ENCODE results near the gene DNM3. TPM values are rescaled to one million over a fixed set of nuclear protein-coding genes. Genes with fewer than 3 reads are reported as not detected.

The DNM3 gene
- 0.62 and 2.8 TPM in 2 replicates for total RNA-seq (2011; cell fraction: chromatin; rRNA removed; ENCODE audit: low replicate concordance)
- 0.50 and 0.66 TPM in 2 replicates for total RNA-seq (2011; cell fraction: nucleolus; rRNA removed)
- total RNA-seq (2011; cell fraction: nucleoplasm; rRNA removed): 0.73 and 0.76 TPM in 2 replicates
- total RNA-seq (2014; rRNA removed) (0.33 TPM in 1 of 2 replicates, not detected in the other), total RNA-seq (2014; rRNA removed; fragmentation: Illumina TruSeq; extraction: Trizol) (0.36 and 0.38 TPM in 2 replicates), total RNA-seq (2015; rRNA removed; fragmentation: Illumina TruSeq; extraction: Trizol) (0.29 and 0.30 TPM in 2 replicates), total RNA-seq (2021) (0.16 and 0.29 TPM in 2 replicates), polyA plus RNA-seq (2011; rRNA removed) (0.11 and 0.21 TPM in 2 replicates), polyA plus RNA-seq (2014; fragmentation: Illumina TruSeq; extraction: Trizol) (0.11 and 0.24 TPM in 2 replicates), polyA plus RNA-seq (2014; fragmentation: Nextera tagmentation; extraction: Ambion mirVana) (under 1 TPM; 0.10 to 0.17 TPM), polyA plus RNA-seq (2014; rRNA removed) (0.08 and 0.32 TPM in 2 replicates), polyA minus RNA-seq (2011; rRNA and poly(A)+ RNA removed) (0.70 and 1.6 TPM in 2 replicates), Bru-seq, nascent RNA (percentile 28 among the genes with signal in this experiment), BruChase-seq, experiment 1, labeled RNA remaining after a 2-hour chase (percentile 21 among the genes with signal in this experiment), BruChase-seq, experiment 2, labeled RNA remaining after a 6-hour chase (percentile 21 among the genes with signal in this experiment)
- 0.12 and 0.15 TPM in 2 replicates for polyA plus RNA-seq (2011; cell fraction: cytosol; rRNA removed)
- 0.23 and 0.38 TPM in 2 replicates for polyA plus RNA-seq (2011; cell fraction: nucleus; rRNA removed)
- polyA plus RNA-seq (2012): 0.13 and 0.58 TPM in 2 replicates
- 0.29 and 1.2 TPM in 2 replicates for polyA minus RNA-seq (2011; cell fraction: cytosol; rRNA and poly(A)+ RNA removed)
- polyA minus RNA-seq (2011; cell fraction: nucleus; rRNA and poly(A)+ RNA removed): 1.2 and 1.7 TPM in 2 replicates
- long read RNA-seq, experiment 1, partial matches to known transcripts: 0 of 1 reads
- long read RNA-seq, experiment 1, other reads (novel, unspliced or antisense): 1 of 1 reads
- long read RNA-seq, experiment 2: 0 reads
- long read RNA-seq, experiment 3: 0 reads

GRCh38 chr1:171841050-171841910 is at the start of gene DNM3:
Gene DNM3 (plus strand): TSS chr1:171841498. CDS start chr1:171841657, 159 bp downstream.
- peak within 1 kb of the TSS; percentile 52 for H3K4me3 ChIP-seq
- peak within 1 kb of the TSS; percentile 40 to 94; a peak in 3 of 4 replicates for H3K9ac ChIP-seq (ENCODE audit: insufficient read depth in 1 of 2, low read depth in 2 of 2, low read length in 2 of 2)
- peak within 1 kb of the TSS; percentile 78 for H3K4me2 ChIP-seq (ENCODE audit: insufficient read depth, low read length)
- H4K20me1 ChIP-seq (replicated peaks; ENCODE audit: control insufficient read depth, insufficient read depth, low read length): no peaks in the 10 kb centered on the region
- H3K36me3 ChIP-seq (ENCODE audit: control insufficient read depth, insufficient read depth, low read length): no peaks in the 10 kb centered on the region
- no TSS peak for BruUV-seq (replicated peaks)
- peak; percentile 99 for ATAC-seq
- CTCF ChIA-PET (ENCODE audit: low intra/inter-chr PET ratio): no interaction called here
- no peaks in the 10 kb centered on the region for H3K79me2 ChIP-seq (ENCODE audit: control insufficient read depth, insufficient read depth, low read length)
- H3K27ac ChIP-seq (ENCODE audit: extremely low read depth, low read depth, low read length): no peak within 1 kb of the TSS
- in situ Hi-C loops (cut with MboI) (no loop called here), intact Hi-C loops (cut with micrococcal nuclease) (loop anchor here (5.0 kb wide), 1 partner anchor 194 kb away; no protein-coding TSS in a partner anchor)
- 9% methylated on average over 53 of the region's 85 CpGs for WGBS (ENCODE audit: insufficient coverage, low coverage, missing lambda C conversion rate)
- FAIRE-seq: peak; percentile 19
- DNase-seq (ENCODE audit: extremely low read depth in 1 of 4, low spot score in 3 of 4): peak; percentile 81 to 99 (median 97)
- no peaks in the 10 kb centered on the region for H3K9me3 ChIP-seq (replicated peaks; ENCODE audit: control insufficient read depth, insufficient read depth, low read depth, low read length)
- H3K27me3 ChIP-seq (ENCODE audit: control insufficient read depth in 2 of 2, insufficient read depth in 2 of 2, low read length in 2 of 2): peaks cover 7 to 10% of the 10 kb centered on the region in 2 experiments; a peak in 4 of 5 replicates
- H3K4me1 ChIP-seq (replicated peaks in 1 of 2; ENCODE audit: control insufficient read depth in 2 of 2, insufficient read depth in 2 of 2, low read length in 2 of 2): peaks cover 0 to 15% of the 10 kb centered on the region in 2 experiments; a peak in 3 of 5 replicates
- no peaks in the 10 kb centered on the region for H3K9me1 ChIP-seq (ENCODE audit: control insufficient read depth, insufficient read depth, low read length)
- POLR2A ChIA-PET: interaction anchor here (0.6 to 1.0 kb wide), 3 partner anchors 9 to 238 kb away, joined by 3 read pairs; no protein-coding TSS in a partner anchor
- H2AFZ ChIP-seq (ENCODE audit: low read depth, low read length): peak within 1 kb of the TSS; percentile 99
- no peak for TF ChIP-seq AFF1 (IDR thresholded peaks at IDR 0.05; ENCODE audit: low read depth in 1 of 2, partially characterized antibody in 2 of 2)
- TF ChIP-seq RB1 (IDR thresholded peaks at IDR 0.05; ENCODE audit: low read depth): peak; percentile 78; the same call in 1 of the 2 replicates
- no peak for TF ChIP-seq CEBPG (CRISPR knock-in tag; IDR thresholded peaks at IDR 0.05)
- TF ChIP-seq CEBPG (tag; conservative IDR thresholded peaks at IDR 0.05 in 1 of 2, IDR thresholded peaks at IDR 0.05 in 1 of 2): no peak
- TF ChIP-seq ZNF274 (IDR thresholded peaks at IDR 0.05; ENCODE audit: borderline replicate concordance, low read depth, low read length): no peak
- TF ChIP-seq TEAD1 (CRISPR knock-in tag; IDR thresholded peaks at IDR 0.05): 0 out of 4 replicates have a peak, but pooled peaks of 1 of the 2 experiments have one; percentile 35
- TF ChIP-seq GATAD2A (IDR thresholded peaks at IDR 0.05): 0 out of 2 replicates have a peak, but pooled peaks have one; percentile 19
- TF ChIP-seq SMAD4 (CRISPR knock-in tag; conservative IDR thresholded peaks at IDR 0.05): 0 out of 2 replicates have a peak, but pooled peaks have one; percentile 16
- peak; percentile 87 for TF ChIP-seq ZNF431 (CRISPR knock-in tag; IDR thresholded peaks at IDR 0.05)
- TF ChIP-seq, protein P1, sequence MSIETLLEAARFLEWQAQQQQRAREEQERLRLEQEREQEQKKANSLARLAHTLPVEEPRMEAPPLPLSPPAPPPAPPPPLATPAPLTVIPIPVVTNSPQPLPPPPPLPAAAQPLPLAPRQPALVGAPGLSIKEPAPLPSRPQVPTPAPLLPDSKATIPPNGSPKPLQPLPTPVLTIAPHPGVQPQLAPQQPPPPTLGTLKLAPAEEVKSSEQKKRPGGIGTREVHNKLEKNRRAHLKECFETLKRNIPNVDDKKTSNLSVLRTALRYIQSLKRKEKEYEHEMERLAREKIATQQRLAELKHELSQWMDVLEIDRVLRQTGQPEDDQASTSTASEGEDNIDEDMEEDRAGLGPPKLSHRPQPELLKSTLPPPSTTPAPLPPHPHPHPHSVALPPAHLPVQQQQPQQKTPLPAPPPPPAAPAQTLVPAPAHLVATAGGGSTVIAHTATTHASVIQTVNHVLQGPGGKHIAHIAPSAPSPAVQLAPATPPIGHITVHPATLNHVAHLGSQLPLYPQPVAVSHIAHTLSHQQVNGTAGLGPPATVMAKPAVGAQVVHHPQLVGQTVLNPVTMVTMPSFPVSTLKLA (conservative IDR thresholded peaks at IDR 0.05): no peak
